Measurements from ENCODE around the gene EML1. TPM values are rescaled to one million over a fixed set of nuclear protein-coding genes. Genes with fewer than 3 reads are reported as not detected.

Gene EML1
- total RNA-seq, 1 experiment from 2014 or later: 16.1 TPM

DNA sequence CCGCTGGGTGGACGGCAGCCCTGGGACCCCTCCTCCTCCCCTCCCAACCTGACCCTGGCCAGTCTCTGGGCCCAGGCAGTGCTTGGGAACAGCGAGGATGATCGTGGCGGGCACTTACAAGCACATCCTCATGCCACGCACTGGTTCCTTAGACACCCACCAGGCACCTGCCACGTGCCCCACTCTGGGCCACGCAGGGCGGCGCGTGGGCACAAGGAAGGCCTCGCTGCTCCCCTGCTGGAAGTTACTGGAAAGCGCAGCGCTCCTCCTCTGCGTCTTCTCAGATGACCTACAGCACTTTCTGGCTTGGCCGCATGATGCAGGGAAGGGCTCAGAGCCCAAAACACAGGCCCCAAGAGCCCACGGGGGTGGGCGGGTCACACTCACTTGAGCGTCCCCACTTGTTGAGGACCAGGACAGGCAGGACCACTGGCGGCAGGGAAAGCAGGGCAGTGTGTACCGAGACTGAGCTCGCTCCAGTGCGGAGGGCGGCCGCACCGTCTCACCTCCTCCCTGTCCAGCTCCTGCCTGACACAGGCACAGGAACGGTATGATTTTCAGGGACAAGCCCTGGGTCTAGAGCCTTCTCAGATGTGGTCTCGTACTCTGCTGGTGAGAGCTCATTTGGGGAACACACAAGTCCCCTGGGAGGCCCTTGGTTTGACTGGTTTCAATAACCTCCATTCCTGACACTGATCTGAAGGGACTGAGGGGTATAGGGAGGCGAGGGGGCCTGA, 143.7 kb downstream of the EML1 start (continued):
- TF ChIP-seq, protein P1, sequence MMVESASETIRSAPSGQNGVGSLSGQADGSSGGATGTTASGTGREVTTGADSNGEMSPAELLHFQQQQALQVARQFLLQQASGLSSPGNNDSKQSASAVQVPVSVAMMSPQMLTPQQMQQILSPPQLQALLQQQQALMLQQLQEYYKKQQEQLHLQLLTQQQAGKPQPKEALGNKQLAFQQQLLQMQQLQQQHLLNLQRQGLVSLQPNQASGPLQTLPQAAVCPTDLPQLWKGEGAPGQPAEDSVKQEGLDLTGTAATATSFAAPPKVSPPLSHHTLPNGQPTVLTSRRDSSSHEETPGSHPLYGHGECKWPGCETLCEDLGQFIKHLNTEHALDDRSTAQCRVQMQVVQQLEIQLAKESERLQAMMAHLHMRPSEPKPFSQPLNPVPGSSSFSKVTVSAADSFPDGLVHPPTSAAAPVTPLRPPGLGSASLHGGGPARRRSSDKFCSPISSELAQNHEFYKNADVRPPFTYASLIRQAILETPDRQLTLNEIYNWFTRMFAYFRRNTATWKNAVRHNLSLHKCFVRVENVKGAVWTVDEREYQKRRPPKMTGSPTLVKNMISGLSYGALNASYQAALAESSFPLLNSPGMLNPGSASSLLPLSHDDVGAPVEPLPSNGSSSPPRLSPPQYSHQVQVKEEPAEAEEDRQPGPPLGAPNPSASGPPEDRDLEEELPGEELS (CRISPR knock-in tag; IDR thresholded peaks at IDR 0.05): no peak
- TF ChIP-seq ZNF317 (CRISPR knock-in tag; IDR thresholded peaks at IDR 0.05; ENCODE audit: borderline replicate concordance, low read depth) (no peak), ZNF138 (CRISPR knock-in tag; conservative IDR thresholded peaks at IDR 0.05) (no peak), CREB1 (CRISPR knock-in tag; IDR thresholded peaks at IDR 0.05) (no peak), ELF4 (CRISPR knock-in tag; IDR thresholded peaks at IDR 0.05; ENCODE audit: low read depth) (no peak)
- TF ChIP-seq, protein P2, sequence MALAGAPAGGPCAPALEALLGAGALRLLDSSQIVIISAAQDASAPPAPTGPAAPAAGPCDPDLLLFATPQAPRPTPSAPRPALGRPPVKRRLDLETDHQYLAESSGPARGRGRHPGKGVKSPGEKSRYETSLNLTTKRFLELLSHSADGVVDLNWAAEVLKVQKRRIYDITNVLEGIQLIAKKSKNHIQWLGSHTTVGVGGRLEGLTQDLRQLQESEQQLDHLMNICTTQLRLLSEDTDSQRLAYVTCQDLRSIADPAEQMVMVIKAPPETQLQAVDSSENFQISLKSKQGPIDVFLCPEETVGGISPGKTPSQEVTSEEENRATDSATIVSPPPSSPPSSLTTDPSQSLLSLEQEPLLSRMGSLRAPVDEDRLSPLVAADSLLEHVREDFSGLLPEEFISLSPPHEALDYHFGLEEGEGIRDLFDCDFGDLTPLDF (CRISPR knock-in tag; IDR thresholded peaks at IDR 0.05): no peak
- TF ChIP-seq, protein P3, sequence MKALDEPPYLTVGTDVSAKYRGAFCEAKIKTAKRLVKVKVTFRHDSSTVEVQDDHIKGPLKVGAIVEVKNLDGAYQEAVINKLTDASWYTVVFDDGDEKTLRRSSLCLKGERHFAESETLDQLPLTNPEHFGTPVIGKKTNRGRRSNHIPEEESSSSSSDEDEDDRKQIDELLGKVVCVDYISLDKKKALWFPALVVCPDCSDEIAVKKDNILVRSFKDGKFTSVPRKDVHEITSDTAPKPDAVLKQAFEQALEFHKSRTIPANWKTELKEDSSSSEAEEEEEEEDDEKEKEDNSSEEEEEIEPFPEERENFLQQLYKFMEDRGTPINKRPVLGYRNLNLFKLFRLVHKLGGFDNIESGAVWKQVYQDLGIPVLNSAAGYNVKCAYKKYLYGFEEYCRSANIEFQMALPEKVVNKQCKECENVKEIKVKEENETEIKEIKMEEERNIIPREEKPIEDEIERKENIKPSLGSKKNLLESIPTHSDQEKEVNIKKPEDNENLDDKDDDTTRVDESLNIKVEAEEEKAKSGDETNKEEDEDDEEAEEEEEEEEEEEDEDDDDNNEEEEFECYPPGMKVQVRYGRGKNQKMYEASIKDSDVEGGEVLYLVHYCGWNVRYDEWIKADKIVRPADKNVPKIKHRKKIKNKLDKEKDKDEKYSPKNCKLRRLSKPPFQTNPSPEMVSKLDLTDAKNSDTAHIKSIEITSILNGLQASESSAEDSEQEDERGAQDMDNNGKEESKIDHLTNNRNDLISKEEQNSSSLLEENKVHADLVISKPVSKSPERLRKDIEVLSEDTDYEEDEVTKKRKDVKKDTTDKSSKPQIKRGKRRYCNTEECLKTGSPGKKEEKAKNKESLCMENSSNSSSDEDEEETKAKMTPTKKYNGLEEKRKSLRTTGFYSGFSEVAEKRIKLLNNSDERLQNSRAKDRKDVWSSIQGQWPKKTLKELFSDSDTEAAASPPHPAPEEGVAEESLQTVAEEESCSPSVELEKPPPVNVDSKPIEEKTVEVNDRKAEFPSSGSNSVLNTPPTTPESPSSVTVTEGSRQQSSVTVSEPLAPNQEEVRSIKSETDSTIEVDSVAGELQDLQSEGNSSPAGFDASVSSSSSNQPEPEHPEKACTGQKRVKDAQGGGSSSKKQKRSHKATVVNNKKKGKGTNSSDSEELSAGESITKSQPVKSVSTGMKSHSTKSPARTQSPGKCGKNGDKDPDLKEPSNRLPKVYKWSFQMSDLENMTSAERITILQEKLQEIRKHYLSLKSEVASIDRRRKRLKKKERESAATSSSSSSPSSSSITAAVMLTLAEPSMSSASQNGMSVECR (CRISPR knock-in tag; IDR thresholded peaks at IDR 0.05; ENCODE audit: borderline replicate concordance): no peak

DNA sequence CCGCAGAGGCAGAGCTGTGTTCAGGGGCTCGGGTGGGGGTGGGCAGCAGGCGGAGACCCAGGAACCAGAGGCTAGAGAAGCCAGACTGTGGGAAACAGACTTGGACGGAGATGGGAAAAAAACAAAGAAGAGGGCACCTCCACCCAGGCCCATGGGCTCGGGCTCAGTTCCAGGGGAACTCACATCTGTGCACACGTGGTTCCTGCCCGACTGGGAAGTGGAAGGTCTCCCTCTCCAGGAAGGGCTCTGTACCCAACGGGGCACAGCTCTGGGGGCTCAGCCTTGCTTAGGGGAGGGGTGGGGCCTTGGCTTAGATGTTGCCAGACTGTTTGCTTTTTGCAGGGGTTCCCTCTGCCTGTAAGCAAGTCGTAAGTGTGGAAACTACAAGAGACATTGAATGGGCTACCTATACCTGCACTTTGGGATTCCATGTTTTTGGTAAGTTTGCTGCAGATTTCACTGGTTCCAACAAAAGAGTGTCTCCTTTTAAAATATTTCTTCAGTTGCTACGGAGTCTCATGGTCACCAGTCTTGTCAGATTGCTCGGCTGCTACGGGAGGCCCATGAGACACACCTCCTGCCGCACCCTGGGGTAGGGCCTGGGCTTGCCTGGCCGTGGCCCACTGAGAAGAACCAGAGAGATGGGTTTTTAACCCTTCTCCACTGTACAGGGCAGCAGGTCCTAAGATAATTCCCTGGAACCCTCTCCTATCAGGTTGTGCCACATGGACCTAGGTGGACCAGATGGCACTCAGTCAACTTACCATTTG, 144.4 kb downstream of the EML1 start:
- no peaks in the 10 kb centered on the region for H3K27me3 Mint-ChIP-seq (ENCODE audit: low read depth)
- CTCF ChIA-PET: interaction anchor here (0.6 to 1.5 kb wide), 16 partner anchors 9 to 255 kb away, joined by 3 to 11 read pairs (median 3); partner anchors contain the start of gene DEGS2
- H3K27ac Mint-ChIP-seq: no peak overlapping the region
- no peak overlapping the region for H3K4me3 Mint-ChIP-seq
- DNase-seq (ENCODE audit: low spot score) (no peak), ATAC-seq (no peak)
- POLR2A ChIA-PET: no interaction called here
- no peaks in the 10 kb centered on the region for H3K9me3 Mint-ChIP-seq
- peaks cover 11% of the 10 kb centered on the region for H3K4me1 Mint-ChIP-seq
- TF ChIP-seq, protein P1 (CRISPR knock-in tag; IDR thresholded peaks at IDR 0.05): no peak
- TF ChIP-seq FOXK1 (CRISPR knock-in tag; IDR thresholded peaks at IDR 0.05) (no peak), JUN (CRISPR knock-in tag; IDR thresholded peaks at IDR 0.05) (no peak)
- H3K36me3 Mint-ChIP-seq: no peaks in the 10 kb centered on the region

DNA sequence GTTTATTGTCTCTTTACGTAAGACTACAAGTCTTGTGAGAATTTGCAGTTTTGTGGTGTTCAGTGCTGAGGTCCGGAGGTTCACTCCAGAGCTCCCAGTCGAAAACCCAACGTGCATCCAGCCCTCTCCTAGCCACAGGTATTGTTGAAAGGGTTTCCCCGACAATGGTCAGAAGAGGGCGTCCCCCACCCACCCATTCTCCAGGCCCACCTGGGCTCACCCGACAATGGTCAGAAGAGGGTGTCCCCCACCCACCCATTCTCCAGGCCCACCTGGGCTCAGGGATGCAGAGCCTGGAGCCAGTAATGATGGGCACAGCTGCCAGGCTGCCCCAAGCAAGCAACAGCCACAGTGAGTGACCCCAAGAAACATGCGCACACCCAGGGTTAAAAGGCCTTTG, 145.2 kb downstream of the EML1 start:
- H3K9me3 Mint-ChIP-seq: no peaks in the 10 kb centered on the region
- peaks cover 8% of the 10 kb centered on the region for H3K4me1 Mint-ChIP-seq
- no peaks in the 10 kb centered on the region for H3K27me3 Mint-ChIP-seq (ENCODE audit: low read depth)
- H3K36me3 Mint-ChIP-seq: no peaks in the 10 kb centered on the region
- DNase-seq (ENCODE audit: low spot score): peak; percentile 39
- TF ChIP-seq EMX1 (CRISPR knock-in tag; IDR thresholded peaks at IDR 0.05): no peak
- TF ChIP-seq, protein P4, sequence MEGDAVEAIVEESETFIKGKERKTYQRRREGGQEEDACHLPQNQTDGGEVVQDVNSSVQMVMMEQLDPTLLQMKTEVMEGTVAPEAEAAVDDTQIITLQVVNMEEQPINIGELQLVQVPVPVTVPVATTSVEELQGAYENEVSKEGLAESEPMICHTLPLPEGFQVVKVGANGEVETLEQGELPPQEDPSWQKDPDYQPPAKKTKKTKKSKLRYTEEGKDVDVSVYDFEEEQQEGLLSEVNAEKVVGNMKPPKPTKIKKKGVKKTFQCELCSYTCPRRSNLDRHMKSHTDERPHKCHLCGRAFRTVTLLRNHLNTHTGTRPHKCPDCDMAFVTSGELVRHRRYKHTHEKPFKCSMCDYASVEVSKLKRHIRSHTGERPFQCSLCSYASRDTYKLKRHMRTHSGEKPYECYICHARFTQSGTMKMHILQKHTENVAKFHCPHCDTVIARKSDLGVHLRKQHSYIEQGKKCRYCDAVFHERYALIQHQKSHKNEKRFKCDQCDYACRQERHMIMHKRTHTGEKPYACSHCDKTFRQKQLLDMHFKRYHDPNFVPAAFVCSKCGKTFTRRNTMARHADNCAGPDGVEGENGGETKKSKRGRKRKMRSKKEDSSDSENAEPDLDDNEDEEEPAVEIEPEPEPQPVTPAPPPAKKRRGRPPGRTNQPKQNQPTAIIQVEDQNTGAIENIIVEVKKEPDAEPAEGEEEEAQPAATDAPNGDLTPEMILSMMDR (IDR thresholded peaks at IDR 0.05): peak; percentile 31; the same call in 1 of the 2 replicates
- 0 out of 2 replicates have a peak overlapping the region, but pooled peaks have one; percentile 32 for H3K27ac Mint-ChIP-seq
- H3K4me3 Mint-ChIP-seq: no peak overlapping the region
- peak; percentile 72 for ATAC-seq
- ChIA-PET CTCF (interaction anchor here (0.6 to 1.5 kb wide), 14 partner anchors 9 to 255 kb away, joined by 3 to 11 read pairs (median 3); partner anchors contain the start of gene DEGS2), POLR2A (no interaction called here)

All from WTC11 (cell line).